ENCODE measurements around the gene TEPSIN. TPM values are rescaled to one million over a fixed set of nuclear protein-coding genes. Genes with fewer than 3 reads are reported as not detected.

The TEPSIN gene
- total and polyA plus RNA-seq, 2 of the 13 experiments (the other 11 are each of a cell fraction or from before 2014, with no cell fraction given) = 16.1 to 18.8 TPM

GRCh38 chr17:81241648-81242420, 3.0 kb upstream of the TEPSIN start (continued):
- TF ChIP-seq ZNF780A (CRISPR knock-in tag; IDR thresholded peaks at IDR 0.05) (no peak), FOXP4 (CRISPR knock-in tag; IDR thresholded peaks at IDR 0.05) (no peak), ZNF256 (CRISPR knock-in tag; conservative IDR thresholded peaks at IDR 0.05) (no peak), CBX2 (IDR thresholded peaks at IDR 0.05; ENCODE audit: low read depth, low read length) (no peak), CBX2 (CRISPR knock-in tag; IDR thresholded peaks at IDR 0.05; ENCODE audit: low read depth) (no peak), ZNF619 (CRISPR knock-in tag; IDR thresholded peaks at IDR 0.05) (no peak), ZBTB21 (CRISPR knock-in tag; IDR thresholded peaks at IDR 0.05) (no peak), ZNF180 (CRISPR knock-in tag; IDR thresholded peaks at IDR 0.05; ENCODE audit: borderline replicate concordance, low read depth) (no peak), FOXM1 (CRISPR knock-in tag; IDR thresholded peaks at IDR 0.05) (no peak), MED8 (CRISPR knock-in tag; IDR thresholded peaks at IDR 0.05; ENCODE audit: insufficient replicate concordance) (no peak), BHLHE40 (IDR thresholded peaks at IDR 0.05; ENCODE audit: low read length) (0 out of 2 replicates have a peak, but pooled peaks have one; percentile 5), HMGXB4 (CRISPR knock-in tag; IDR thresholded peaks at IDR 0.05; ENCODE audit: borderline replicate concordance in 1 of 2, low read depth in 1 of 2) (peak; percentile 64 to 69; a peak in 3 of 4 replicates), ZFP36L2 (CRISPR knock-in tag; IDR thresholded peaks at IDR 0.05) (no peak), DRAP1 (CRISPR knock-in tag; IDR thresholded peaks at IDR 0.05) (0 out of 2 replicates have a peak, but pooled peaks have one; percentile 19), CEBPZ (IDR thresholded peaks at IDR 0.05; ENCODE audit: low read length) (no peak), ZNF766 (CRISPR knock-in tag; IDR thresholded peaks at IDR 0.05; ENCODE audit: borderline replicate concordance) (no peak), ZNF574 (CRISPR knock-in tag; IDR thresholded peaks at IDR 0.05) (no peak), ZSCAN30 (CRISPR knock-in tag; IDR thresholded peaks at IDR 0.05) (no peak), ZFP90 (CRISPR knock-in tag; IDR thresholded peaks at IDR 0.05; ENCODE audit: borderline replicate concordance) (no peak)
